Smooth muscle cell of the brain vasculature (primary cell): Measurements from ENCODE around the gene CYP2J2.
"Not testable (repeated sequence)": the region's sequence is repeated elsewhere in the genome, so short reads cannot be mapped to it uniquely, and the experiment has no call there.

ENCODE experiments used
- DNase-seq: peaks from one replicate; pipeline ENCODE4 v3.0.0-alpha.2; 2012; ENCODE audit warnings: low read depth, low spot score

The CYP2J2 gene

GRCh38 chr1:59866462-59866861 lies 60.1 kb downstream of the CYP2J2 start:
- DNase-seq = no peak

GRCh38 chr1:59857679-59858354 lies 68.8 kb downstream of the CYP2J2 start:
- DNase-seq = no peak

DNA sequence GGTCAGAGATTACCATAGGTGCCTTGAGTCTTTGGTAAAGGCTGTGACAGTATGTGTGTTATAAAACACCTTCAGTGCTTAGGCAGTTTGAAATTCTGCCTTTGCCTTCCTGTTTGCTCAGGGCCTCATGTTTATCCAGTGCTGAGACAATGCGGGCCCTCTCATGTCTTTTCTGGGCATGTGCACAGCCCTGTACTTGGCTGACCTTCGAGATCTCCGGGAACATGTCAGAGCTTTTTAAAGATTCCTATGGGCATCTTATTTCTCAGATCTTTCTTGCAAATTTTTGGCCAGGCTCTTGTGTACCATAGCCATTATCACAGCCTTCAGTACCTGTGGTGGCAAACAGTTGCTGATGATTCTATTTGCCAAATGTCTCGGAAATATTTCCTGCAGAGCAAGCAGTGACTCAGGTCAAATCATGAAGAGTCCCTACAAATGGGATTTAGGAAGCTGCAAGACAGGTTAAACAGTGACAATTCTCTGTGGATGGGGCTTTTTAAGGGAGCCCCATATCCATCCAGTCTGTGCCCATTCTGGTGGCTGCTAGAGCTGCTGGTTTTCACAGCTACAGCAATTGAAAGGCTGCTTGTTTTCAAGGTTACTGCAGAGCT lies 69.7 kb downstream of the CYP2J2 start:
- no peak for DNase-seq

GRCh38 chr1:59855297-59855696 lies 71.3 kb downstream of the CYP2J2 start:
- not testable (repeated sequence) for DNase-seq

DNA sequence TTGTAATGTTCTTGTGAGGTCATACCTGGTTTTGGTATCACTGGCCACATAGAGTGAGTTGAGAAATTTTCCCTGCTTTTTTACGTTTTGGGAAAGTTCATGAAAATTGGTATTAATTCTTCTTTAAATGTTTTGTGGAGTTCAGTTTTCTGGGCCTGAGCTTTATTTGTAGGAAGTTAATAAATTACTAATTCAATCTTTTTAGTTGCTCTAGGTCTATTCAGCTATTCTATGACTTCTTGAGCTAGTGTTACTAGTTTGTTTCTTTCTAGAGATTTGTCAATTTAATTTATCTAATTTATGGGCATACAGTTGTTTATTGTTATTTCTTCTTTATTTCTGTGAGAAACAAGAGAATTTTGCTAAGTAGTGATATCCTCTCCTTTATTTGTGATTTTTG lies 74.5 kb downstream of the CYP2J2 start:
- no peak for DNase-seq

- no peak for DNase-seq
Observed at GRCh38 chr1:59846895-59847282, 79.7 kb downstream of the CYP2J2 start.

GRCh38 chr1:59846209-59846894 lies 80.2 kb downstream of the CYP2J2 start:
- DNase-seq = no peak

- DNase-seq = no peak
Observed at GRCh38 chr1:59845091-59845490, 81.5 kb downstream of the CYP2J2 start.
